HEK293T (cell line): ENCODE measurements around the gene ATMIN.

Experiments
- HDGF ChIP-seq: fragments of 450-650 bp; IDR thresholded peaks from 2 replicates; pipeline ENCODE4 v1.6.1; 2017; ENCODE audit warnings: antibody characterized with exemption, borderline replicate concordance
- TF ChIP-seq, protein P1 (sequence below): fragments of 450-650 bp; IDR thresholded peaks from 2 replicates; pipeline ENCODE4 v1.6.1; 2016

GRCh38 chr16:81060576-81061306 lies 25.1 kb downstream of the ATMIN start:
- no peak for TF ChIP-seq HDGF
- TF ChIP-seq, protein P1, sequence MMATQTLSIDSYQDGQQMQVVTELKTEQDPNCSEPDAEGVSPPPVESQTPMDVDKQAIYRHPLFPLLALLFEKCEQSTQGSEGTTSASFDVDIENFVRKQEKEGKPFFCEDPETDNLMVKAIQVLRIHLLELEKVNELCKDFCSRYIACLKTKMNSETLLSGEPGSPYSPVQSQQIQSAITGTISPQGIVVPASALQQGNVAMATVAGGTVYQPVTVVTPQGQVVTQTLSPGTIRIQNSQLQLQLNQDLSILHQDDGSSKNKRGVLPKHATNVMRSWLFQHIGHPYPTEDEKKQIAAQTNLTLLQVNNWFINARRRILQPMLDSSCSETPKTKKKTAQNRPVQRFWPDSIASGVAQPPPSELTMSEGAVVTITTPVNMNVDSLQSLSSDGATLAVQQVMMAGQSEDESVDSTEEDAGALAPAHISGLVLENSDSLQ, result no peak
